A549 (cell line): ENCODE measurements around the gene MACF1. TPM values are rescaled to one million over a fixed set of nuclear protein-coding genes. Genes with fewer than 3 reads are reported as not detected.

Experiments used
- ATAC-seq, 2 experiments: fragments of 200-7000 bp in 1 of 2; fragments of >200 bp in 1 of 2; cut with Nextera tagmentation in 1 of 2; cut with Tn5 transposase in 1 of 2; 3 replicates each; pipeline versions ENCODE4 v1.8.0 to v1.9.1; 2018 to 2020; ENCODE audit warnings: mild to moderate bottlenecking in 1 of 2, moderate library complexity in 1 of 2
- CTCF ChIA-PET: fragments of 300-600 bp; sonication (Branson Sonifier 250); formaldehyde crosslinking; extraction: SDS; loops from one replicate; lab custom pipeline; 2021; ENCODE audit warnings: antibody characterized with exemption, inconsistent platforms; lab: Yijun Ruan, JAX
- POLR2A ChIA-PET: fragments of 350-600 bp; formaldehyde crosslinking; extraction: SDS; loops from one replicate; lab custom pipeline; 2021; ENCODE audit warnings: antibody characterized with exemption, inconsistent platforms; lab: Yijun Ruan, JAX
- DNase-seq, 2 experiments: peaks; one replicate each; pipeline versions ENCODE4 v3.0.0 to v3.0.0-alpha.2; 2011 to 2016; ENCODE audit warnings: low read depth in 1 of 2, low spot score in 1 of 2
- FAIRE-seq: peaks from 2 replicates; lab custom pipeline; 2011; peaks lifted over from hg19 to GRCh38; lab: Jason Lieb, UNC
- H3K27ac ChIP-seq, 2 experiments: fragments of >200 bp; sonication (Bioruptor Twin); formaldehyde crosslinking; 3 replicates each; pipeline ENCODE4 v1.5.1; 2016 to 2017
- H3K4me1 ChIP-seq: fragments of >200 bp; sonication (Bioruptor Twin); formaldehyde crosslinking; 3 replicates; pipeline ENCODE4 v1.6.1; 2016
- H3K4me2 ChIP-seq: fragments of >200 bp; sonication (Bioruptor Twin); formaldehyde crosslinking; 3 replicates; pipeline ENCODE4 v1.6.1; 2016
- H3K4me3 ChIP-seq: fragments of >200 bp; sonication (Bioruptor Twin); formaldehyde crosslinking; 3 replicates; pipeline ENCODE4 v1.5.1; 2016
- H3K9me3 ChIP-seq: fragments of >200 bp; sonication (Bioruptor Twin); formaldehyde crosslinking; 3 replicates; pipeline ENCODE4 v1.6.1; 2016
- BCL3 ChIP-seq: fragments of >200 bp; sonication (Bioruptor Twin); formaldehyde crosslinking; IDR thresholded peaks from 3 replicates; pipeline ENCODE4 v1.6.1; 2016
- CBX2 ChIP-seq: fragments of 200-600 bp; sonication (generic); IDR thresholded peaks from 2 replicates; pipeline ENCODE4 v1.6.1; 2016; ENCODE audit warnings: low read depth, mild to moderate bottlenecking, borderline replicate concordance
- CTCF ChIP-seq: fragments of >200 bp; sonication (Bioruptor Twin); formaldehyde crosslinking; IDR thresholded peaks from 3 replicates; pipeline ENCODE4 v1.5.1; 2016
- EHMT2 ChIP-seq: fragments of 200-600 bp; sonication (generic); IDR thresholded peaks from 2 replicates; pipeline ENCODE4 v1.6.1; 2016; ENCODE audit warnings: antibody characterized with exemption, low read depth, mild to moderate bottlenecking, moderate library complexity
- EP300 ChIP-seq, 2 experiments: fragments of >200 bp; sonication (Bioruptor Twin); formaldehyde crosslinking; IDR thresholded peaks; 2 replicates in 1 of 2; 3 replicates in 1 of 2; pipeline ENCODE4 v1.6.1; 2016 to 2017
- ESRRA ChIP-seq: fragments of 150-350 bp; IDR thresholded peaks from 2 replicates; pipeline ENCODE4 v1.6.1; 2014; ENCODE audit warnings: mild to moderate bottlenecking, low read length, borderline replicate concordance
- HOXA7 ChIP-seq: fragments of 250-450 bp; sonication (Bioruptor Pico); IDR thresholded peaks from 2 replicates; pipeline ENCODE4 v1.5.0; 2020; ENCODE audit warnings: mild to moderate bottlenecking, moderate library complexity
- HOXB13 ChIP-seq: fragments of 250-450 bp; sonication (Bioruptor Pico); IDR thresholded peaks from 2 replicates; pipeline ENCODE4 v1.5.0; 2020; ENCODE audit warnings: low read depth, mild to moderate bottlenecking, moderate library complexity
- JUN ChIP-seq, 2 experiments: fragments of >200 bp; sonication (Bioruptor Twin); formaldehyde crosslinking; IDR thresholded peaks; 2 replicates in 1 of 2; 3 replicates in 1 of 2; pipeline ENCODE4 v1.6.1; 2016 to 2017
- JUNB ChIP-seq: fragments of >200 bp; sonication (Bioruptor Twin); formaldehyde crosslinking; IDR thresholded peaks from 2 replicates; pipeline ENCODE4 v1.6.1; 2016
- MAZ ChIP-seq: fragments of 150-350 bp; IDR thresholded peaks from 2 replicates; pipeline ENCODE4 v1.6.1; 2014; ENCODE audit warnings: antibody characterized with exemption, low read depth, low read length, borderline replicate concordance
- NFE2L2 ChIP-seq: fragments of 150-350 bp; conservative IDR thresholded peaks from 2 replicates; pipeline ENCODE4 v1.6.1; 2014; ENCODE audit warnings: low read length
- NPAS2 ChIP-seq: fragments of 250-450 bp; sonication (Bioruptor Pico); IDR thresholded peaks from 2 replicates; pipeline ENCODE4 v1.8.0; 2022; ENCODE audit warnings: mild to moderate bottlenecking, moderate library complexity, borderline replicate concordance
- PHF8 ChIP-seq: fragments of 200-600 bp; sonication (generic); IDR thresholded peaks from 2 replicates; pipeline ENCODE4 v1.6.1; 2016; ENCODE audit warnings: low read depth, mild to moderate bottlenecking, antibody characterized with exemption, moderate library complexity, borderline replicate concordance
- RAD21 ChIP-seq, 2 experiments: fragments of >200 bp in 1 of 2; sonication (Bioruptor Twin) in 1 of 2; formaldehyde crosslinking in 1 of 2; IDR thresholded peaks in 1 of 2; conservative IDR thresholded peaks in 1 of 2; 2 replicates in 1 of 2; 3 replicates in 1 of 2; pipeline ENCODE4 v1.6.1; 2012 to 2018; ENCODE audit warnings: inconsistent platforms in 1 of 2
- RARB ChIP-seq: fragments of 250-450 bp; sonication (Bioruptor Pico); IDR thresholded peaks from 2 replicates; pipeline ENCODE4 v1.8.0; 2021; ENCODE audit warnings: mild to moderate bottlenecking, moderate library complexity
- SMC3 ChIP-seq: fragments of >200 bp; sonication (Bioruptor Twin); formaldehyde crosslinking; IDR thresholded peaks from 3 replicates; pipeline ENCODE4 v1.6.1; 2018; ENCODE audit warnings: inconsistent platforms
- ZC3H11A ChIP-seq: fragments of 450-650 bp; IDR thresholded peaks from 2 replicates; pipeline ENCODE4 v1.6.1; 2014; ENCODE audit warnings: antibody characterized with exemption, mild to moderate bottlenecking
- ZNF302 ChIP-seq: fragments of 250-450 bp; sonication (Bioruptor Pico); IDR thresholded peaks from 2 replicates; pipeline ENCODE4 v1.9.0; 2021; ENCODE audit warnings: inconsistent platforms, mild to moderate bottlenecking, moderate library complexity
- WGBS: methylation state at CpG from one replicate; pipeline ENCODE4 v1.1.6; 2017; ENCODE audit errors: missing lambda C conversion rate; 5-methylcytosine and 5-hydroxymethylcytosine counted together
- polyA plus RNA-seq, 4 experiments: library from polyadenylated mRNA; depleted of rRNA in 3 of 4; stranded (reverse); fragments of >200 nt; fragmentation: RNase III in 1 of 4; extraction: RNeasy Plus Mini Kit Qiagen cat#74134 plus additional on column Dnase treatment in 1 of 4; gene quantifications; 2 replicates in 3 of 4; 3 replicates in 1 of 4; pipeline ENCODE4 v1.2.3, GENCODE V29; 2011 to 2017
- TF ChIP-seq, protein P1 (sequence below): fragments of 450-650 bp; IDR thresholded peaks from 2 replicates; pipeline ENCODE4 v1.6.1; 2014; ENCODE audit warnings: antibody characterized with exemption
- TF ChIP-seq, protein P2 (sequence below): fragments of >200 bp; sonication (Bioruptor Twin); formaldehyde crosslinking; IDR thresholded peaks from 2 replicates; pipeline ENCODE4 v1.6.1; 2016
- TF ChIP-seq, protein P3 (sequence below): fragments of 250-450 bp; sonication (Bioruptor Pico); IDR thresholded peaks from 2 replicates; pipeline ENCODE4 v1.5.0; 2021; ENCODE audit warnings: mild to moderate bottlenecking, moderate library complexity, borderline replicate concordance
- TF ChIP-seq, protein P4 (sequence below): IDR thresholded peaks from 2 replicates; pipeline ENCODE4 v1.6.1; 2012; ENCODE audit warnings: low read depth, borderline replicate concordance

MACF1 gene
- polyA plus RNA-seq, 2 of the 4 experiments (the other 2 are of a cell fraction) = 45.7 to 64.2 TPM

DNA sequence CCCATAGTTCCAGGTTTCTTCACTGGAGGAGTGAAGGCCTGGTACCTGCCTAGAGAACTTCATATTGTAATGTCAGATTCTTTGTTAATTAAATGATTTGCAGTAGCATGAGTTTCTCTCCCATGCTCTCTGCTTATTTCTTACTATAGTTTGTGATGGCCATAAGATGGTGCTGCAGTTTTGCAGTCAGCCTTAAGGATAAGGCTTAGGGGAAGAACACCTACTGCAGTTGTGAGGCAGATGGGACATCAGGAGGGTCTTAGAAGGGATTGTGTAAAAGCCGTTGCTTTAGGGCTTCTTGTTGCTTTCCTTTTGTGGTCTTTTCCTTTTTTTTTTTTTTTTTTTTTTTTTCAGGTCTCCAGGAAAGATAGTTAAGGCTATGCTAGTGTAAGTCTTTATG lies 61.8 kb downstream of the MACF1 start:
- ChIA-PET POLR2A (no interaction called here), CTCF (interaction anchor here (0.8 to 2.2 kb wide), 6 partner anchors 8 to 159 kb away, joined by 3 to 5 read pairs (median 3); no protein-coding TSS in a partner anchor)
- WGBS = 40% methylated on average over 1 of the region's 1 CpG
- ATAC-seq = peak in 1 of 2 experiments; percentile 70; a peak in 3 of 6 replicates
- Histone ChIP-seq H3K9me3 (no peaks in the 10 kb centered on the region), H3K4me2 (no peak overlapping the region), H3K4me3 (no peak overlapping the region), H3K27ac (no peak overlapping the region), H3K4me1 (peaks cover 23% of the 10 kb centered on the region)
- FAIRE-seq = no peak
- peak in 1 of 2 experiments; percentile 15 for DNase-seq
- no peak; the same call in 2 of the 3 replicates for TF ChIP-seq SMC3
- no peak for TF ChIP-seq EHMT2
- TF ChIP-seq, protein P1, sequence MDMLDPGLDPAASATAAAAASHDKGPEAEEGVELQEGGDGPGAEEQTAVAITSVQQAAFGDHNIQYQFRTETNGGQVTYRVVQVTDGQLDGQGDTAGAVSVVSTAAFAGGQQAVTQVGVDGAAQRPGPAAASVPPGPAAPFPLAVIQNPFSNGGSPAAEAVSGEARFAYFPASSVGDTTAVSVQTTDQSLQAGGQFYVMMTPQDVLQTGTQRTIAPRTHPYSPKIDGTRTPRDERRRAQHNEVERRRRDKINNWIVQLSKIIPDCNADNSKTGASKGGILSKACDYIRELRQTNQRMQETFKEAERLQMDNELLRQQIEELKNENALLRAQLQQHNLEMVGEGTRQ = no peak
- TF ChIP-seq CBX2 = no peak
- TF ChIP-seq BCL3 = no peak
- TF ChIP-seq ZC3H11A = no peak
- no peak for TF ChIP-seq MAZ
- peak; percentile 17; the same call in 2 of the 3 replicates for TF ChIP-seq CTCF
- no peak for TF ChIP-seq JUNB
- no peak for TF ChIP-seq HOXA7 (CRISPR knock-in tag)
- TF ChIP-seq NPAS2 (CRISPR knock-in tag) = no peak
- TF ChIP-seq JUN (IDR thresholded peaks at IDR 0.05) = no peak
- TF ChIP-seq, protein P2, sequence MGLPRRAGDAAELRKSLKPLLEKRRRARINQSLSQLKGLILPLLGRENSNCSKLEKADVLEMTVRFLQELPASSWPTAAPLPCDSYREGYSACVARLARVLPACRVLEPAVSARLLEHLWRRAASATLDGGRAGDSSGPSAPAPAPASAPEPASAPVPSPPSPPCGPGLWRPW = no peak
- TF ChIP-seq RAD21 (conservative IDR thresholded peaks at IDR 0.05 in 1 of 2, IDR thresholded peaks at IDR 0.05 in 1 of 2) = peak; percentile 34 to 38; a peak in 4 of 5 replicates
- no peak for TF ChIP-seq PHF8
- TF ChIP-seq, all 56 proteins: peak for 2

- ATAC-seq (no peak), DNase-seq (no peak), FAIRE-seq (no peak)
- CTCF ChIA-PET = interaction anchor here (1.1 to 1.8 kb wide), 2 partner anchors 8 to 144 kb away, joined by 3 to 5 read pairs; no protein-coding TSS in a partner anchor
- no peak for TF ChIP-seq EP300 (IDR thresholded peaks at IDR 0.05)
- no peak for TF ChIP-seq NFE2L2
- TF ChIP-seq RARB (CRISPR knock-in tag) = no peak
- TF ChIP-seq HOXB13 (CRISPR knock-in tag) = no peak
- TF ChIP-seq, protein P3, sequence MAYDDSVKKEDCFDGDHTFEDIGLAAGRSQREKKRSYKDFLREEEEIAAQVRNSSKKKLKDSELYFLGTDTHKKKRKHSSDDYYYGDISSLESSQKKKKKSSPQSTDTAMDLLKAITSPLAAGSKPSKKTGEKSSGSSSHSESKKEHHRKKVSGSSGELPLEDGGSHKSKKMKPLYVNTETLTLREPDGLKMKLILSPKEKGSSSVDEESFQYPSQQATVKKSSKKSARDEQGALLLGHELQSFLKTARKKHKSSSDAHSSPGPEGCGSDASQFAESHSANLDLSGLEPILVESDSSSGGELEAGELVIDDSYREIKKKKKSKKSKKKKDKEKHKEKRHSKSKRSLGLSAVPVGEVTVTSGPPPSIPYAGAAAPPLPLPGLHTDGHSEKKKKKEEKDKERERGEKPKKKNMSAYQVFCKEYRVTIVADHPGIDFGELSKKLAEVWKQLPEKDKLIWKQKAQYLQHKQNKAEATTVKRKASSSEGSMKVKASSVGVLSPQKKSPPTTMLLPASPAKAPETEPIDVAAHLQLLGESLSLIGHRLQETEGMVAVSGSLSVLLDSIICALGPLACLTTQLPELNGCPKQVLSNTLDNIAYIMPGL (CRISPR knock-in tag) = no peak
- TF ChIP-seq, protein P4, sequence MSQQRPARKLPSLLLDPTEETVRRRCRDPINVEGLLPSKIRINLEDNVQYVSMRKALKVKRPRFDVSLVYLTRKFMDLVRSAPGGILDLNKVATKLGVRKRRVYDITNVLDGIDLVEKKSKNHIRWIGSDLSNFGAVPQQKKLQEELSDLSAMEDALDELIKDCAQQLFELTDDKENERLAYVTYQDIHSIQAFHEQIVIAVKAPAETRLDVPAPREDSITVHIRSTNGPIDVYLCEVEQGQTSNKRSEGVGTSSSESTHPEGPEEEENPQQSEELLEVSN = no peak
- no peak for TF ChIP-seq ZNF302 (CRISPR knock-in tag)
- TF ChIP-seq RAD21 (conservative IDR thresholded peaks at IDR 0.05 in 1 of 2, IDR thresholded peaks at IDR 0.05 in 1 of 2) = no peak
- TF ChIP-seq EHMT2 = no peak
- no peak for TF ChIP-seq ESRRA
- no peak for TF ChIP-seq MAZ
- no peak overlapping the region for H3K4me3 ChIP-seq
- no peaks in the 10 kb centered on the region for H3K9me3 ChIP-seq
- peaks cover 28% of the 10 kb centered on the region for H3K4me1 ChIP-seq
- no peak overlapping the region for H3K27ac ChIP-seq
- POLR2A ChIA-PET = no interaction called here
- no peak overlapping the region for H3K4me2 ChIP-seq
- WGBS = 88% methylated on average over 1 of the region's 1 CpG
Measured at GRCh38 chr1:39266792-39267191, 62.3 kb downstream of the MACF1 start.
